IPS DF 6.9 (cell line): Measurements from ENCODE around the gene FZR1.

ENCODE experiments used
- DNase-seq: peaks from one replicate; pipeline ENCODE4 v3.0.0-alpha.2; 2013; ENCODE audit warnings: low read depth, low spot score
- H3K27ac ChIP-seq: one replicate; pipeline ENCODE4 v1.5.1; 2013; ENCODE audit warnings: low read length, control low read depth
- H3K27me3 ChIP-seq: 2 replicates; pipeline ENCODE4 v1.6.1; 2013; ENCODE audit warnings: mild to moderate bottlenecking, low read length; ENCODE audit not compliant: control insufficient read depth, insufficient read depth
- H3K36me3 ChIP-seq: 2 replicates; pipeline ENCODE4 v1.6.1; 2013; ENCODE audit warnings: low read length; ENCODE audit not compliant: control insufficient read depth, insufficient read depth
- H3K4me1 ChIP-seq: 2 replicates; pipeline ENCODE4 v1.6.1; 2013; ENCODE audit warnings: low read length; ENCODE audit not compliant: control insufficient read depth, insufficient read depth
- H3K4me3 ChIP-seq: 2 replicates; pipeline ENCODE4 v1.5.1; 2013; ENCODE audit warnings: mild to moderate bottlenecking, low read length
- H3K9me3 ChIP-seq: 2 replicates; pipeline ENCODE4 v1.6.1; 2013; ENCODE audit warnings: low read length, inconsistent platforms; ENCODE audit not compliant: control insufficient read depth, insufficient read depth
- WGBS: extraction: QIAGEN DNeasy Blood & Tissue Kit; methylation state at CpG from one replicate; pipeline ENCODE4 v1.1.7; 2013; ENCODE audit warnings: mixed read lengths, missing lambda C conversion rate; ENCODE audit not compliant: insufficient read length, insufficient coverage; 5-methylcytosine and 5-hydroxymethylcytosine counted together

Gene FZR1

GRCh38 chr19:3537438-3538240 is 31.5 kb downstream of the FZR1 start:
- Histone ChIP-seq H3K27ac (no peak overlapping the region), H3K27me3 (no peaks in the 10 kb centered on the region), H3K4me3 (no peak overlapping the region), H3K9me3 (no peaks in the 10 kb centered on the region), H3K36me3 (peaks cover 24% of the 10 kb centered on the region), H3K4me1 (peaks cover 3% of the 10 kb centered on the region)
- DNase-seq: no peak
- no CpG with 5 or more reads among the region's 22 CpGs for WGBS

- no peak overlapping the region for H3K27ac ChIP-seq
These were observed 32.3 kb downstream of the FZR1 start for GRCh38 chr19:3538258-3538929.

GRCh38 chr19:3538965-3539755 is 33.0 kb downstream of the FZR1 start, which contains the start of gene TEKTIP1:
TEKTIP1 (plus strand) TSS chr19:3539174; CDS start chr19:3539178, 4 bp downstream.
- Histone ChIP-seq H3K36me3 (peaks cover 16% of the 10 kb centered on the region), H3K27ac (no peak within 1 kb of the TSS), H3K4me1 (peaks cover 3% of the 10 kb centered on the region), H3K4me3 (no peak within 1 kb of the TSS), H3K27me3 (no peaks in the 10 kb centered on the region), H3K9me3 (no peaks in the 10 kb centered on the region)
- no peak for DNase-seq
- WGBS: no CpG with 5 or more reads among the region's 28 CpGs

More at GRCh38 chr19:3538258-3538929, 32.3 kb downstream of the FZR1 start:
- Histone ChIP-seq H3K27me3 (no peaks in the 10 kb centered on the region), H3K4me1 (peaks cover 3% of the 10 kb centered on the region), H3K9me3 (no peaks in the 10 kb centered on the region), H3K36me3 (peaks cover 17% of the 10 kb centered on the region), H3K4me3 (no peak overlapping the region)
- no peak for DNase-seq
- no CpG with 5 or more reads among the region's 25 CpGs for WGBS

- Histone ChIP-seq H3K36me3 (peaks cover 10% of the 10 kb centered on the region), H3K27me3 (no peaks in the 10 kb centered on the region), H3K4me1 (peaks cover 3% of the 10 kb centered on the region), H3K27ac (no peak overlapping the region), H3K9me3 (no peaks in the 10 kb centered on the region), H3K4me3 (no peak overlapping the region)
- no CpG with 5 or more reads among the region's 1 CpG for WGBS
- DNase-seq: no peak
These were observed 33.6 kb downstream of the FZR1 start for GRCh38 chr19:3539756-3540118.

GRCh38 chr19:3543150-3544057 is 37.3 kb downstream of the FZR1 start:
- H3K27me3 ChIP-seq: no peaks in the 10 kb centered on the region
- no peaks in the 10 kb centered on the region for H3K9me3 ChIP-seq
- H3K4me1 ChIP-seq: peaks cover 3% of the 10 kb centered on the region
- no CpG with 5 or more reads among the region's 47 CpGs for WGBS
- H3K4me3 ChIP-seq: no peak overlapping the region
- peaks cover 14% of the 10 kb centered on the region for H3K36me3 ChIP-seq
- DNase-seq: no peak
- H3K27ac ChIP-seq: no peak overlapping the region

GRCh38 chr19:3544058-3544376 is 37.9 kb downstream of the FZR1 start:
- WGBS: no CpG with 5 or more reads among the region's 9 CpGs
- no peak for DNase-seq
- no peak overlapping the region for H3K4me3 ChIP-seq
- H3K9me3 ChIP-seq: no peaks in the 10 kb centered on the region
- H3K4me1 ChIP-seq: 0 out of 2 replicates have a peak, but pooled peaks cover 1% of the 10 kb centered on the region
- no peaks in the 10 kb centered on the region for H3K27me3 ChIP-seq
- H3K36me3 ChIP-seq: peaks cover 14% of the 10 kb centered on the region
- H3K27ac ChIP-seq: no peak overlapping the region

GRCh38 chr19:3544742-3545668 is 38.9 kb downstream of the FZR1 start:
- no peaks in the 10 kb centered on the region for H3K4me1 ChIP-seq
- no peak overlapping the region for H3K27ac ChIP-seq
- no peaks in the 10 kb centered on the region for H3K9me3 ChIP-seq
- no peak for DNase-seq
- peaks cover 14% of the 10 kb centered on the region for H3K36me3 ChIP-seq
- WGBS: no CpG with 5 or more reads among the region's 30 CpGs
- H3K27me3 ChIP-seq: no peaks in the 10 kb centered on the region
- no peak overlapping the region for H3K4me3 ChIP-seq

- DNase-seq: no peak
- Histone ChIP-seq H3K36me3 (peaks cover 14% of the 10 kb centered on the region), H3K4me1 (no peaks in the 10 kb centered on the region), H3K27ac (no peak overlapping the region), H3K4me3 (no peak overlapping the region), H3K9me3 (no peaks in the 10 kb centered on the region), H3K27me3 (no peaks in the 10 kb centered on the region)
- WGBS: no CpG with 5 or more reads among the region's 10 CpGs
These were observed 39.5 kb downstream of the FZR1 start for GRCh38 chr19:3545669-3546034.

- no CpG with 5 or more reads among the region's 23 CpGs for WGBS
These were observed 40.0 kb downstream of the FZR1 start for GRCh38 chr19:3546119-3546518.

More at GRCh38 chr19:3546119-3546518, 40.0 kb downstream of the FZR1 start:
- no peak overlapping the region for H3K4me3 ChIP-seq
- H3K27ac ChIP-seq: no peak overlapping the region
- H3K9me3 ChIP-seq: no peaks in the 10 kb centered on the region
- H3K27me3 ChIP-seq: no peaks in the 10 kb centered on the region
- DNase-seq: no peak
- H3K36me3 ChIP-seq: peaks cover 14% of the 10 kb centered on the region
- no peaks in the 10 kb centered on the region for H3K4me1 ChIP-seq
